NCI-H128 (cell line): ENCODE data around the gene DAND5.

Source experiments
- DNase-seq: peaks from one replicate; lab custom pipeline; 2025; ENCODE audit not compliant: unreplicated experiment; lab: John Stamatoyannopoulos, UW

Gene DAND5

GRCh38 chr19:12991296-12991695 is 21.9 kb downstream of the DAND5 start:
- DNase-seq, result no peak

DNA sequence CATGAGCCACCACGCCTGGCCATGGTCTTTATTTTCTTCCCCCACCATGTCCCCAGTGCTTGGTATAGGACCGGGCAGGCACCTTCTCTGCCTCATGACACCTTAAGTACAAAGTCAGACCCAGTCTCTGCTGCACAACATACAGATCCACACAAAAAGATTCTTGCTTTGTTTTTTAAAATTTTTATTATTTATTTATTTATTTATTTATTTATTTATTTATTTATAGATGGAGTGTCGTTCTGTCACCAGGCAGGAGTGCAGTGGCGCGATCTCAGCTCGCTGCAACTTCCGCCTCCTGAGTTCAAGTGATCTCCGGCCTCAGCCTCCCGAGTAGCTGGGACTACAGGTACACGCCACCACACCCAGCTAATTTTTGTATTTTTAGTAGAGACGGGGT is 23.4 kb downstream of the DAND5 start:
- DNase-seq, result no peak

GRCh38 chr19:12993562-12993961 is 24.2 kb downstream of the DAND5 start:
- DNase-seq, result no peak

- DNase-seq, result no peak
Measured at GRCh38 chr19:12994701-12995595, 25.6 kb downstream of the DAND5 start, which contains the start of gene NFIX. TSS of gene NFIX (plus strand) at chr19:12995475. CDS start at chr19:12995838, 363 bp downstream.

DNA sequence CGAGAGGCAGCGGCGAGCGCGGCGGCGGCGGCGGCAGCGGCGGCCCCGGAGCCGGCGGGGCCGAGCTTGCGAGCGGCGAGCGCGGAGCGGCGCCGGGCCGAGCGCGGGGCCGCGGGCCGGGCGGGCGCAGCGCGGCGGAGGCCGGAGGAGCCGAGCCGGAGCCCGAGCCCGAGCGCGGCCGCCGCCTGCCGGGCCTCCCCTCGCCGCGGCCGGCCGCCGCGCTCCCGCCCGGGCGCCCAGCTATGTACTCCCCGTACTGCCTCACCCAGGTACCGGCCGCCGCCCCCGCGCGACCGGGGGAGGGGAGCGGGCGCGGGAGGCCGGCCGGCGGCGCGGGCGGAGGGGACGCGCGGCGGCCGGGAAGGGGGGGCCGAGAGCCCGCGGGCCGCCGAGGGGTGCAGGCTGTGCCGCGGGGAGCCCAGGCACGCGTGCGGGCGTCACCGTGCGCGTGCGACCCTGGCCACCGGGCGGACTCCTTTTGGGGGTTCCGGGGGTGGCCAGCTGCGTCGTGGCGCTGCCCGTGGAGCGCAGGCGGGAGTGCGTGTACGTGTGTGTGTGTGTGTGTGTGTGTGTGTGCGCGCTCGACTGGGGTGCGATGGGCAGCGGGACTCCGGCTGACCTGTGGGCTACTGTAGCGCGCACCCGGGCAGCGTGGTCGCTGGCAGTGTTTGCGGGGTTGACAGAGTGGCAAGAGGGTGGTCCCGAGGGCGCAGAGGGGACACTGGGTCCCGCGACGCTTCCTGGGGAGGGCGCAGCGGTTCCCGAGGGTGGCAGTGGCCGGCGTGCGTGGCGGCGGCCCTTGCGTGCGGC is 26.4 kb downstream of the DAND5 start:
- DNase-seq, result no peak

DNA sequence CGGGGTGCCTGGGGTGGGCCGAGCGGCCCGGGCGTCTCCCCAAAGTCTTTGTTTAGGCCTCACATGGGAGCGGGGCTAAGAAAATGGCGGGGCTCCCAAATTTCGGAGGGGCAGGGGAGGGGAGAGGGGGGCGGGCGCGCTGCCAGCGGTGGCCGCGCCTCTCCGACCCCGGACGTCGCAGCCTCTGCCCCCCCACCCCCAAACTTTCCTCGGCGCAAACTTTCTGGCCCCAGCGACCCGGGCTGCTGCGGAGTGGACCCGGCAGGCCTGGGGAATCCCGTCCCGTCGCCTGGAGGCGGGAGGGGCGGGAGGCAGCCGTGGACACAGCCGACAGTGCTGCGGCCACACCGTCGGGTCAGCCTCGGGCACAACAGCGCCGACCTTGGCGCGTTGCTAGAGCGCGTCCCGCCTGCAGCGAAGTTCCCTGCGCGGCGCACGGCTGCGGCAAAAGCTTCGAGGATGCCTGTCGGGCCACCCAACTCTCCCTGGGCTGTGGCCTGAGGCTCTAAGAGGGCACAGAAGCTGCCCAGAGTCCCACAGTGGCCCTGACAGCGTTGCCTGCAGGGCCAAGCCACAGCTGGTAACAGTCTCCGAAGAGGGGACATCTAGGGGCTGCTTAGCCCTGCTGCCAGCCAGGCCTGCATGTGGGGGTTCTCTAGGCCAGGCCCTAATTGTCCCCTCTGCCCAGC is 27.2 kb downstream of the DAND5 start:
- no peak for DNase-seq

GRCh38 chr19:12997179-12997966 is 28.0 kb downstream of the DAND5 start:
- DNase-seq, result no peak

- DNase-seq, result no peak
Measured at GRCh38 chr19:12997967-12998940, 28.9 kb downstream of the DAND5 start.

DNA sequence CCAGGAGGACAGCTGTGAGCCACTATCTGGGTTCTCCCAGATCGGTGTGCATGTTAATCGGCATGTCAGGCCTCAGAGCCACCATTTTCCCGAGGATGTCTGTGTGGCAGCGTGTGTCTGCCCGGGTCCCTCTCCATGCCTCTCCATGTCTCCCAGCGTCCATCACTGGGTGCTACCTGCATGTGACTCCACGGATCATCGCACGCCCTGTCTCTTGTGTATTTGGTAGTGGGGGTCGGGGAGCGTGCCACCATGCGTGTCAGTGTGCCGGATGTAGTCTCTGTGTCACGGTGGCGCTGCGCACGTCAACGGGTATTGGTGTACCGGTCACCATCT is 31.8 kb downstream of the DAND5 start:
- no peak for DNase-seq

DNA sequence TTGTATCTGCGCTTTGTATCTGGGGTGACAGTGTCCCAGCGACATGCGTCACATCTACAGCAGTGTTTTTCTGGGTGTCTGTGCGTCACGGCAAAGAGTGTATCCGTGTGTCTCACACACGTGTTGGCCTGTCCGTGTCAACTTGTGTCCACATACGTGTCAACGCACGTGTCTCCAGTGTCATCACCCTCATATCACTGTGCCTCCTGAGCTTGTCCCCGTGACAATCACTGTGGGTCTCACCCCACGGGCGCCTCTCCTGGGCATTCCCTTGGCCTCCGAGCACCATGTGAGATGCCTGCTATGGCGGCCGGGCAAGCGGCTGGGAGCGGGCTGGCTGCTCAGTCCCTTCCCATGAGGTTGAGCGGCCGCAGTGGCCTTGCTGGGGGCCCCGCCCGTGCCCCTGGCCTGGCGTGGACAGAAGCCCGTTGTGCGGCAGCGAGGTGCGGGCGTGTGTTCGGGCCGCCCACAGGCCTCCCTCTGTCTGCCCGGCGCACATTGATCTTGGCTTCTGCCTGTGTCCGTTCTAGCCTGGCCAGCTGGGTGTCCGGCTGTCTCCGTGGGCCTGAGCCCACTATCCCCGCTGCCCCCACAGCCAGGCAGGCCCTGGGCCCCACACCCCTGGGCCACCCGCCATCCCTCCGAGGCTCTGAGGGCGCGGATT is 32.3 kb downstream of the DAND5 start:
- DNase-seq, result no peak

DNA sequence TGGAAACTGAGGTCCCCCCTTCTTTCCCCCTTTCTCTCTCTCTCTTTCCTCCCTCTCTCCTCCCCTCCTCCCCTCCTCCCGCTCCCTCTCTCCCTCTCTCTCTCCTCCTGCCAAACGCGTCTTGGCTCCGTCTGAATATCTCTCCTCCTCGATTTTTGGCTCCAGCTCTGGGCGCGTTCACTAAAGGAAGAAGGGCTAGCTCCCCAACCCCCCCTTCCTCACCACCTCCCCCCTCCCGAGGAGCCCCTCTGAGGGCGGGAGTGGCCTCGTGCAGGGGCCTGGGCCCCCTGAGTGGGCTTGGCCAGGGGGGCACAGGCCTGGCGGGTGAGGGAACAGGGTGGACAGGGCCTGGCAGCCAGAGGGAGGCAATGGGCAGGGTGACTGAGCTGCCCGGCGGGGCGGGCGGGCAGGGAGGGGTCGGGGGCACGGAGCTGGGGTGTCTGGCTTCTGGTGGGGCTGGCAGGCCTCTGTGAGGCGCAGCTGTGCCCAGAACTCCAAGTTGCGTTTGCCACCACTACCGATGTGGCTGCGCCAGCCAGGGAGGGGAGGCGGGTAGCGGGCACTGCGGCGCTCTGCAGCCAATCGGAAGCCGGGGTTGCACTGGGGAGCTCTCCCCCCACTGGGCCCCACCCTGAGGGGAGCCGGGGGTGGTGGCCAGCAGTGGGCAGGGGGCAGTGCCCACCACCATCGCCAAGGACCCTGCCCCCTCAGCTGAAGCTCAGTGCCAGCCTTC is 33.0 kb downstream of the DAND5 start:
- DNase-seq, result no peak

DNA sequence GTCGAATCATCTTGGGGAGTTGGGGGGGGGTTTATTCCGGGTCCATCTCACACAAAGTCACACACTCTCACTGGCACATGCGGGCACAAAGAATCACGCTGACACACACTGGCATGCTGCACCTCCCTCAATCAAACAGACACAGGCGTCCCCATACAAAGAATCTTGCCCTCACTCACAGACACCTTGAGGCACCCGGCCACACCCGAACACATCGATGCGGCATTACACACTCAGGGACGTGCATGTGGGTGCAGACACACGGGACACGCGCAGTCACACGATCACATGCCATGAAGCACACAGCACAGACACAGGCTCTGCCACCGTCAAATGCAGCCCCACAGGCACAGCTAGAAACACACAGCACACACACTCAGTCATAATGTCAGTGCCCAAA is 33.7 kb downstream of the DAND5 start:
- DNase-seq, result no peak

GRCh38 chr19:13004273-13004672 is 34.9 kb downstream of the DAND5 start:
- no peak for DNase-seq

- no peak for DNase-seq
Measured at GRCh38 chr19:13005253-13005652, 35.9 kb downstream of the DAND5 start.

GRCh38 chr19:13005861-13006370 is 36.5 kb downstream of the DAND5 start:
- DNase-seq, result no peak

- DNase-seq, result no peak
Measured at GRCh38 chr19:13006431-13007281, 37.3 kb downstream of the DAND5 start.

GRCh38 chr19:13007292-13008045 is 38.1 kb downstream of the DAND5 start:
- no peak for DNase-seq
